Globus pallidus (tissue), 1 donor: ENCODE results near the gene MED27.

ENCODE experiments used
- DNase-seq: peaks from one replicate; pipeline ENCODE4 v3.0.0-alpha.2; 2015; ENCODE audit warnings: low spot score

MED27 gene

GRCh38 chr9:131997779-131998178, 81.9 kb downstream of the MED27 start:
- no peak for DNase-seq

GRCh38 chr9:131997076-131997475, 82.6 kb downstream of the MED27 start:
- no peak for DNase-seq

- DNase-seq: no peak
These were observed 84.3 kb downstream of the MED27 start for GRCh38 chr9:131995382-131995781.

- DNase-seq: no peak
These were observed 85.1 kb downstream of the MED27 start for GRCh38 chr9:131994364-131995125.

GRCh38 chr9:131992906-131993657, 86.6 kb downstream of the MED27 start:
- no peak for DNase-seq

- no peak for DNase-seq
These were observed 92.4 kb downstream of the MED27 start for GRCh38 chr9:131987232-131987631.

GRCh38 chr9:131986576-131986975, 93.1 kb downstream of the MED27 start:
- DNase-seq: no peak

- no peak for DNase-seq
These were observed 93.6 kb downstream of the MED27 start for GRCh38 chr9:131986089-131986488.

GRCh38 chr9:131984564-131984963, 95.1 kb downstream of the MED27 start:
- no peak for DNase-seq

- DNase-seq: no peak
These were observed 96.9 kb downstream of the MED27 start for GRCh38 chr9:131982671-131983239.

- DNase-seq: no peak
These were observed 97.6 kb downstream of the MED27 start for GRCh38 chr9:131982102-131982501.

- DNase-seq: no peak
These were observed 98.4 kb downstream of the MED27 start for GRCh38 chr9:131981116-131981776.

GRCh38 chr9:131980267-131981016, 99.2 kb downstream of the MED27 start:
- DNase-seq: peak; percentile 74

- DNase-seq: no peak
These were observed 102.4 kb downstream of the MED27 start for GRCh38 chr9:131977109-131977838.

GRCh38 chr9:131976157-131977108, 103.2 kb downstream of the MED27 start:
- no peak for DNase-seq

GRCh38 chr9:131972889-131973288, 106.8 kb downstream of the MED27 start:
- DNase-seq: no peak

GRCh38 chr9:131971482-131972074, 108.1 kb downstream of the MED27 start:
- DNase-seq: no peak

GRCh38 chr9:131969469-131969989, 110.1 kb downstream of the MED27 start:
- DNase-seq: no peak

- no peak for DNase-seq
These were observed 111.0 kb downstream of the MED27 start for GRCh38 chr9:131968632-131969031.
